PFSK-1 (cell line): ENCODE data around the gene GPC6.

Source experiments
- FOXP2 ChIP-seq: optimal IDR thresholded peaks from 2 replicates; pipeline ENCODE3; 2011; ENCODE audit warnings: borderline replicate concordance, control low read depth, inconsistent platforms; ENCODE audit not compliant: insufficient read depth; ENCODE audit errors: extremely low read length, extremely low read depth
- POLR2AphosphoS5 ChIP-seq: IDR thresholded peaks from 2 replicates; pipeline ENCODE4 v1.6.1; 2012; ENCODE audit warnings: low read depth, mild to moderate bottlenecking, control low read depth, low read length, moderate library complexity
- SIN3A ChIP-seq: IDR thresholded peaks from 2 replicates; pipeline ENCODE4 v1.6.1; 2012; ENCODE audit warnings: mild to moderate bottlenecking, low read length, moderate library complexity, borderline replicate concordance; ENCODE audit not compliant: insufficient read depth
- TAF1 ChIP-seq: IDR thresholded peaks from 2 replicates; pipeline ENCODE4 v1.6.1; 2012; ENCODE audit warnings: low read length, control low read depth, borderline replicate concordance; ENCODE audit not compliant: insufficient read depth
- TF ChIP-seq, protein P1 (sequence below), 2 experiments: IDR thresholded peaks; 2 replicates each; pipeline versions ENCODE4 v1.6.1 to v1.8.0; 2011 to 2012; ENCODE audit warnings: low read depth in 2 of 2, low read length in 2 of 2, control low read depth in 1 of 2, inconsistent platforms in 1 of 2, mild to moderate bottlenecking in 1 of 2, moderate library complexity in 1 of 2; ENCODE audit not compliant: insufficient read depth in 1 of 2

- TF ChIP-seq POLR2AphosphoS5: no peak
- TF ChIP-seq SIN3A: no peak
- TF ChIP-seq, protein P1, sequence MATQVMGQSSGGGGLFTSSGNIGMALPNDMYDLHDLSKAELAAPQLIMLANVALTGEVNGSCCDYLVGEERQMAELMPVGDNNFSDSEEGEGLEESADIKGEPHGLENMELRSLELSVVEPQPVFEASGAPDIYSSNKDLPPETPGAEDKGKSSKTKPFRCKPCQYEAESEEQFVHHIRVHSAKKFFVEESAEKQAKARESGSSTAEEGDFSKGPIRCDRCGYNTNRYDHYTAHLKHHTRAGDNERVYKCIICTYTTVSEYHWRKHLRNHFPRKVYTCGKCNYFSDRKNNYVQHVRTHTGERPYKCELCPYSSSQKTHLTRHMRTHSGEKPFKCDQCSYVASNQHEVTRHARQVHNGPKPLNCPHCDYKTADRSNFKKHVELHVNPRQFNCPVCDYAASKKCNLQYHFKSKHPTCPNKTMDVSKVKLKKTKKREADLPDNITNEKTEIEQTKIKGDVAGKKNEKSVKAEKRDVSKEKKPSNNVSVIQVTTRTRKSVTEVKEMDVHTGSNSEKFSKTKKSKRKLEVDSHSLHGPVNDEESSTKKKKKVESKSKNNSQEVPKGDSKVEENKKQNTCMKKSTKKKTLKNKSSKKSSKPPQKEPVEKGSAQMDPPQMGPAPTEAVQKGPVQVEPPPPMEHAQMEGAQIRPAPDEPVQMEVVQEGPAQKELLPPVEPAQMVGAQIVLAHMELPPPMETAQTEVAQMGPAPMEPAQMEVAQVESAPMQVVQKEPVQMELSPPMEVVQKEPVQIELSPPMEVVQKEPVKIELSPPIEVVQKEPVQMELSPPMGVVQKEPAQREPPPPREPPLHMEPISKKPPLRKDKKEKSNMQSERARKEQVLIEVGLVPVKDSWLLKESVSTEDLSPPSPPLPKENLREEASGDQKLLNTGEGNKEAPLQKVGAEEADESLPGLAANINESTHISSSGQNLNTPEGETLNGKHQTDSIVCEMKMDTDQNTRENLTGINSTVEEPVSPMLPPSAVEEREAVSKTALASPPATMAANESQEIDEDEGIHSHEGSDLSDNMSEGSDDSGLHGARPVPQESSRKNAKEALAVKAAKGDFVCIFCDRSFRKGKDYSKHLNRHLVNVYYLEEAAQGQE (IDR thresholded peaks at IDR 0.05; ENCODE audit: insufficient read depth in 1 of 2, low read depth in 2 of 2, low read length in 2 of 2): no peak
- no peak for TF ChIP-seq TAF1
- no peak for TF ChIP-seq FOXP2
Observed at GRCh38 chr13:94298346-94298745, 1071.7 kb downstream of the GPC6 start.
